GM19025 (cell line): ENCODE measurements around the gene CCR5AS.

ENCODE experiments used
- ATAC-seq: cut with Tn5 transposase; IDR thresholded peaks from one replicate; pipeline ENCODE4 v1.9.1; 2021; ENCODE audit warnings: mild to moderate bottlenecking, low read depth, moderate library complexity; ENCODE audit not compliant: unreplicated experiment

Gene CCR5AS

DNA sequence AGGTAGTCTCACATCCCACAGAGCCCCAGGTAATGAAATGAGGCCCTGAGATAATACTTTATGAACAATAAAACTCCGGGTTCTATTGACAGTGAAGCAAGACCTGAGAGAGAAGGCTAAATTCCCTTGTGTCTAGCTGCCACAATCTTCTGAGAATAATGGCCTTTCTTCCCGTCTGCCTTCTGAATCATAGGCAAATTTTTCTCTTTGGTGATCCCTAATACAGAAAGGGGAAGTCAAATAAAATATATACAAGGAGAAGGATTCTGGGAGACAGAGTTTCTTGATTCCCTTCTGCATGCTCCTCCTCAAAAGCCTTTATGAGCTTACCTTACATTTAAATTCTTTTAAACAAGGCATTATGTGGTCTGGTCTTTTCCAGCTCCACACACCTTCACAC, 82.8 kb downstream of the CCR5AS start:
- no peak for ATAC-seq

DNA sequence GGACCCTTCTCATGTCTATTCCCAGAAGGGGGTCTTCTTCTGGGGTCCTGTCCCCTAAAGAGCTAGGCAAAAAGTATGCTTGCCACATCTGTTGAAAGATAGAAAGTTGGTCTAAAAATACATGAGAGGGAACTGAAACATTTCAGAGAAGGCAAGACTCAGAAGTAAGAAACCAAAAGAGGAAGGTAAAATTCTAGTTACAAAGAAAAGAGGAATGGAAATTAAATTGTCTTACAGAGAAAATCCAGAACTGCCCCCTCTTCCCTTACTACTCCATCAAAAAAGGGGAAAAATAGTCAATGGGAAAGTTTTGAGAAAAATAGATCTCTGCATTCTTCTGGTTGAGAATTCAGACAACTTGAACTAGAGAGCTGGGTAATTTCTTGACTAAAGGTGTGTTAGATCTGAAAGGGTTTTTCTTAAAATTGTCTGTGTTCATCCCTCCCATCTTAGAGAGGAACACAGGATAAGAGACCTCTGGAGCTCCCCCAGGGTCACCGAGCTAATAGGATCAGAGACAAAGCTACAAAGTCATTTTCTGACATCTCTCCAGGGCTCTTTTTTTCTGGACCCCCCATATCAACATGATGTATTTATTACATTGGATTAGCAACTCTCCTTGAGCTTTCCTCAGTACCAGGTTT, 85.3 kb downstream of the CCR5AS start:
- ATAC-seq = no peak

DNA sequence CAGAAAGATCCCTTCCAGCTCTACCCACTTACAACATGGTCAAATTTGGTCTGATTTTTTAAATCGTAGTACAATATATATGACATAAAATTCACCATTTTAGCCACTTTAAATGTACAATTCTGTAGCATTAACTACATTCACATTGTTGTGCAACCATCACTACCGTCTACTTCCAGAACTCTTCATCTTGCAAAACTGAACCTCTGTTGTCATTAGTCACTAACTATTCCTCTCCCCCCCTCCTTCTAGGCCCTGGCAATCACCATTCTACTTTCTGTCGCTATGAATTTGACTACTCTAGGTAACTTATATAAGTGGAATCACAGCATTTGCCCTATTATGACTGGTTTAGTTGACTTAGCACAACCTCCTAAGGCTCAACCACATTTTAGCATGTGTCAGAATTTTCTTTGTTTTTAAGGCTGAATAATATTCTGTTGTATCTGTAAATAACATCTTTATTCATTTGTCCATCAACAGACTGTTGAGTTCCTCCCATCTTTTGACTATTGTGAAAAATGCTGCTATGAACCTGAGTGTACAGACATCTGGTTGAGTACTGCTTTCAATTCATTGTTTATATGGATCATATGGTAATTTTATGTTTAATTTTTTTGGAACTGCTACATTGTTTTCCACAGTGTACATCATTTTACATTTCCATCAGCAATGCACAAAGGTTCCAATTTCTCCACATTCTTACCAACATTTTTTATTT, 88.5 kb downstream of the CCR5AS start:
- ATAC-seq = no peak

DNA sequence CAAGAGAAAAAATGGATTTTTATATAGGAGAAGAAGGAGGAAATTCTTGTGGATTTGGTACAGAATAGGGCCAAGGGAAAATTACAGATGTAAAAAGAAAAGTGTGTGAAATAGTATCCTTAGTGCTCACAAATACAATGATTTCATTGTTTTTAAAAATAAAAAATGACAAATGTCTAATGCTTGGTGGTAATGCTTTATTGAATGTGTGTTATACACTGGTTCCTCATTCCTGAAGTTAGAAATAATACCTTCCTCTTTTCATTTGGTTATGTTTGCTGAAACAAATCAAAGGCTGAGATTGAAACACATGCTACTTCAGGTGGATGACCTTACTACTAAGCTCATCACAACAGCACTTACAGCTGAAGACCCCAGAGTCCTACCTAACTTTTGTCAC, 90.7 kb downstream of the CCR5AS start:
- no peak for ATAC-seq

DNA sequence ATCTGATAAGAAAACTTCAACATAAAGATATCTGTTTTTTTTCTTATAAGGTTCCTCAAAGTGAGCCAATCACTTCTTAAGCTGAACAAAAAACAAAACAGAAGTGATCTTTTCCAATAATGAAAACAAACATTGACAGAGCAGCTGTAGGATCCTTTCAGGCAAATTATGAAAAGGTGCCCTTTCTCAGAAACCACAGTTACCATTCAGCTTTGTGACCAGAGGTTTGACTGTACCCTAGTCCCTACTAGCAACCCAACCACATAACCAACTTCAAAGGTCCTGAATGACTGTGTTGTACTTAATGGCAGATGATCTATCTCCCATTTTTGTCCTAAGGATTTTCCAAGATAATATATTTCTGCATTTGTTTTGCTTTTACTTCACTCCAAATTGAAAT, 92.3 kb downstream of the CCR5AS start:
- ATAC-seq = no peak
